SH-SY5Y (cell line): ENCODE results near the gene NBAS.

Experiments
- GATA2 ChIP-seq: IDR thresholded peaks from 2 replicates; pipeline ENCODE4 v1.6.1; 2011; ENCODE audit warnings: mild to moderate bottlenecking, low read depth, low read length
- GATA3 ChIP-seq: IDR thresholded peaks from 2 replicates; pipeline ENCODE4 v1.6.1; 2011; ENCODE audit warnings: low read depth, mild to moderate bottlenecking, low read length, moderate library complexity

DNA sequence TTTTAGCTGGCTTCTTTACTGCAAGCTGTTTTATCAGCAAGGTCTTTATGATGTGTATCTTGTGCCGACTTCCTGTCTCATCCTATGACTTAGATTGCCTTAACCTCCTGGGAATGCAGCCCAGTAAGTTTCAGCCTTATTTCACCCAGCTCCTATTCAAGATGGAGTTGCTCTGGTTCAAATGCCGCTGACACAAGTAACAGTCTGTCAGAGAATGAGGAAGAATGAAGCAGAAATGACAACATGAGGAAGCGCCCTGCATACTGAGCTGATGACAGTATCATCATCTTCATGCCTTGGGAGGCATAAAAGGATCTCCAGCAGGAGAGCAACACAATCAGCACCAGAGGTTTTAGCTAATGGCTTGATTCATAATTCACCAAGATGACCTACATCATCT is 309.4 kb downstream of the NBAS start:
- TF ChIP-seq GATA2: no peak
- TF ChIP-seq GATA3: no peak
